Psoas muscle (tissue), 8 donors: ENCODE results near the gene POLR2L. TPM values are rescaled to one million over a fixed set of nuclear protein-coding genes. Genes with fewer than 3 reads are reported as not detected.

Experiments used
- ATAC-seq, 4 donors: fragments of 200-7000 bp; cut with Tn5 transposase; one replicate each; pipeline ENCODE4 v1.9.1; 2020; ENCODE audit warnings: moderate library complexity in 3 of 4, mild to moderate bottlenecking in 2 of 4
- DNase-seq, 2 donors: peaks; one replicate each; pipeline ENCODE4 v3.0.0-alpha.2; 2020
- H3K27ac ChIP-seq: fragments of 200-600 bp; one replicate; pipeline ENCODE4 v1.8.0; 2022
- H3K27me3 ChIP-seq, 3 donors: fragments of 200-600 bp in 1 of 3; one replicate each; pipeline versions ENCODE4 v1.6.1 to v1.8.0; 2013 to 2022; ENCODE audit warnings: low read length in 2 of 3, mild to moderate bottlenecking in 2 of 3, moderate library complexity in 1 of 3; ENCODE audit not compliant: insufficient read depth in 3 of 3
- H3K36me3 ChIP-seq, 2 donors: fragments of 200-600 bp in 1 of 2; one replicate each; pipeline versions ENCODE4 v1.6.1 to v1.8.0; 2013 to 2022; ENCODE audit warnings: low read depth in 1 of 2, mild to moderate bottlenecking in 1 of 2, moderate library complexity in 1 of 2; ENCODE audit not compliant: insufficient read depth in 1 of 2
- H3K4me1 ChIP-seq: fragments of 200-600 bp; one replicate; pipeline ENCODE4 v1.8.0; 2022
- H3K4me3 ChIP-seq: fragments of 200-600 bp; one replicate; pipeline ENCODE4 v1.8.0; 2022; ENCODE audit warnings: mild to moderate bottlenecking
- H3K9me3 ChIP-seq: fragments of 200-600 bp; one replicate; pipeline ENCODE4 v1.8.0; 2022
- WGBS, 3 donors: extraction: QIAGEN DNeasy Blood & Tissue Kit; methylation state at CpG; one replicate each; pipeline versions ENCODE4 v1.1.6 to v1.1.7; 2013; 5-methylcytosine and 5-hydroxymethylcytosine counted together
- intact Hi-C, 2 donors: fragments of 100-400 bp; cut with DNase I; formaldehyde crosslinking; loops; one replicate each; pipeline versions ENCODE4 v1.11.0 to v1.14.2; 2022
- polyA plus RNA-seq, 3 donors: library from polyadenylated mRNA; stranded (reverse); fragments of 200-250 nt; gene quantifications; one replicate each; pipeline ENCODE4 v1.2.3, GENCODE V29; 2013
- total RNA-seq, 4 donors: library from RNA; stranded (reverse); fragmentation: NEBNext Ultra II Directional in 2 of 4; extraction: Animal tissue kit (Norgen Biotek cat#: 25700) in 2 of 4; gene quantifications; one replicate each; pipeline versions ENCODE4 v1.2.1 to v1.2.4, GENCODE V29; 2021 to 2023
- TF ChIP-seq, protein P1 (sequence below): fragments of 200-600 bp; IDR thresholded peaks from one replicate; pipeline ENCODE4 v1.8.0; 2022; ENCODE audit warnings: antibody characterized with exemption
- donor health status: healthy with polysubstance abuse.
- donor health status: DM: no; HTN: no; CAD: no; lungs with moderate emphysema.
- donor health status: Bipolar disorder and iron deficiency.
- donor health status: healthy.
- donor health status: DM: yes; HTN: yes; CAD: no.
- donor health status: DM: no; HTN: no; CAD: no.
- donor health status: DM: no; HTN: no; CAD: no.
- donor health status: DM: yes; HTN: yes; CAD: no.

Gene POLR2L
- total and polyA plus RNA-seq, 7 donors: 113 to 205 (median 176) TPM

DNA sequence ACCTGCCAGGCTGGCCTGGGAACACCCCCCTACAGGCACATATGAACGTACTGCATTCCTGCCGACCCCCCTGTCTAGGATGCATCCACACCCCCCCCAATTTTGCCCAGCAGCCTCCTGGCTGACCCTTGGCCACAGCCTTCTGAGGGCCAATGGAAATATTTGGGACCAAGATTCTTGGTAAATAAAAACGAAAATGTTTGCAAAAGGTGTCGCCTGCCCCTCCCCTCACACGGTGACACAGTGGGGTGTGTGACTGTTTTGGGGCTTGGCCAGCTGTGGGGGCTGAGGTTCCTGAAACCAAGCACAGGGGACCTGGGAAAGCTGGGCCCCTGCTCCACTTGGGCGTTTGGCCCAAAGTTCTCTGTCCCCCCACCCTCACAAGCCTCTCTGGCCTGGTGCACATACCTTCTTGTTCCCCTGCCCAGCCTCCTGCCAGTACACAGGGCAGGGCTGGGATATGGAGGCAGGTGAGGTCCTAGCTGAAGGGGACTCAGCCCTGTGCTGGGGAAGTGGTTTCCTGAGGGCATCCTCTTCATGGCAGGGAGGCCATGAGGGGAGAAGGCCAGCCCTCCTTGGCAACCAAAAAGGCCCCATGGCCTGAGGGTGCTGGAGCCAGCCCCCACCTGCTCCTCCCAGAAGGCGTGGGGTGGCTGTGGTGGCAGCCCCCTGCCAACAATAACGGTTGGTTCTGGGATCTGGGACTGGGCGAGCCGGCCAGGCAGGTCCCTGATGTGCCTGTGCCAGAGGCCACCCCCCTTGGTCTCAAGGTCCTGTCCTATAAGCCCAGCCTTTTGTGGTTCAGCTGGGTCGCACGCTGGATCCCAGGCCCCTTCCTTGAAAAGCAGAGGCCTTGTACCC lies 16.7 kb downstream of the POLR2L start:
- ATAC-seq (no peak), DNase-seq (no peak)
- Histone ChIP-seq H3K9me3 (no peaks in the 10 kb centered on the region), H3K27me3 (peaks cover 0 to 35% (median 10%) of the 10 kb centered on the region in 3 donors), H3K4me1 (peaks cover 53% of the 10 kb centered on the region), H3K27ac (no peak overlapping the region), H3K4me3 (no peak overlapping the region), H3K36me3 (peaks cover 0 to 43% of the 10 kb centered on the region in 2 donors)
- intact Hi-C loops: no loop called here
- WGBS, 3 donors: 77 to 86% (median 81%) methylated on average over 12 of the region's 12 CpGs
- TF ChIP-seq, protein P1, sequence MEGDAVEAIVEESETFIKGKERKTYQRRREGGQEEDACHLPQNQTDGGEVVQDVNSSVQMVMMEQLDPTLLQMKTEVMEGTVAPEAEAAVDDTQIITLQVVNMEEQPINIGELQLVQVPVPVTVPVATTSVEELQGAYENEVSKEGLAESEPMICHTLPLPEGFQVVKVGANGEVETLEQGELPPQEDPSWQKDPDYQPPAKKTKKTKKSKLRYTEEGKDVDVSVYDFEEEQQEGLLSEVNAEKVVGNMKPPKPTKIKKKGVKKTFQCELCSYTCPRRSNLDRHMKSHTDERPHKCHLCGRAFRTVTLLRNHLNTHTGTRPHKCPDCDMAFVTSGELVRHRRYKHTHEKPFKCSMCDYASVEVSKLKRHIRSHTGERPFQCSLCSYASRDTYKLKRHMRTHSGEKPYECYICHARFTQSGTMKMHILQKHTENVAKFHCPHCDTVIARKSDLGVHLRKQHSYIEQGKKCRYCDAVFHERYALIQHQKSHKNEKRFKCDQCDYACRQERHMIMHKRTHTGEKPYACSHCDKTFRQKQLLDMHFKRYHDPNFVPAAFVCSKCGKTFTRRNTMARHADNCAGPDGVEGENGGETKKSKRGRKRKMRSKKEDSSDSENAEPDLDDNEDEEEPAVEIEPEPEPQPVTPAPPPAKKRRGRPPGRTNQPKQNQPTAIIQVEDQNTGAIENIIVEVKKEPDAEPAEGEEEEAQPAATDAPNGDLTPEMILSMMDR: no peak

DNA sequence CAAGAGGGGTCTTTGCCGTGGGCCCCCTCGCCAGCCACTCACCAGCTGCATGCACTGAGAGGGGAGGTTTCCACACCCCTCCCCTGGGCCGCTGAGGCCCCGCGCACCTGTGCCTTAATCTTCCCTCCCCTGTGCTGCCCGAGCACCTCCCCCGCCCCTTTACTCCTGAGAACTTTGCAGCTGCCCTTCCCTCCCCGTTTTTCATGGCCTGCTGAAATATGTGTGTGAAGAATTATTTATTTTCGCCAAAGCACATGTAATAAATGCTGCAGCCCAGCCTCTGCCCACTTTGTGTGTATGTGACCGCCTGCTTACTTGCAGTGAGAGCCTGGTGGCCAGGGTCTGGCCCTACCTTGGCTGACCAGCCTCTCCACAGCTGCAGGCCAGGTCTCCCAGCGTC lies 17.4 kb downstream of the POLR2L start:
- H3K36me3 ChIP-seq: peaks cover 0 to 43% of the 10 kb centered on the region in 2 donors
- 65 to 77% (median 67%) methylated on average over 11 of the region's 11 CpGs for WGBS, 3 donors
- peak overlapping the region; percentile 2 for H3K27ac ChIP-seq
- H3K4me3 ChIP-seq: no peak overlapping the region
- peaks cover 0 to 30% (median 9%) of the 10 kb centered on the region in 3 donors for H3K27me3 ChIP-seq
- ATAC-seq (no peak), DNase-seq (no peak)
- H3K4me1 ChIP-seq: peaks cover 53% of the 10 kb centered on the region
- H3K9me3 ChIP-seq: no peaks in the 10 kb centered on the region
- TF ChIP-seq, protein P1: no peak
- intact Hi-C loops: no loop called here

DNA sequence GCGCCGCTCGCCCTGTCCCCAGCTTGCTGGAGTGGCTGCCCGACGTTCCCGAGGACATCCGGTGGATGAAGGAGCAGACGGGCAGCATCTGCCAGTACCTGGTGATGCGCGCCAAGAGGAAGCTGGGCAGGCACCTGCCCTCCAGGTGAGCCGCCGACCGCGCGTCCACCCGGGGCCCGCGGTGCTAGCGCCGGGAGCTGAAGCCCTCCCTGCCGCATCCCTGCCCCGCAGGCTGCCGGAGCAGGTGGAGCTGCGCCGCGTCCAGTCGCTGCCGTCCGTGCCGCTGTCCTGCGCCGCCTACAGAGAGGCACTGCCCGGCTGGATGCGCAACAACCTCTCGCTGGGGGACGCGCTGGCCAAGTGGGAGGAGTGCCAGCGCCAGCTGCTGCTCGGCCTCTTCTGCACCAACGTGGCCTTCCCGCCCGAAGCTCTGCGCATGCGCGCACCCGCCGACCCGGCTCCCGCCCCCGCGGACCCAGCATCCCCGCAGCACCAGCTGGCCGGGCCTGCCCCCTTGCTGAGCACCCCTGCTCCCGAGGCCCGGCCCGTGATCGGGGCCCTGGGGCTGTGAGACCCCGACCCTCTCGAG lies 17.9 kb downstream of the POLR2L start:
- Histone ChIP-seq H3K4me3 (no peak overlapping the region), H3K9me3 (no peaks in the 10 kb centered on the region), H3K27me3 (peaks cover 0 to 25% (median 7%) of the 10 kb centered on the region in 3 donors), H3K27ac (peak overlapping the region; percentile 55), H3K36me3 (peaks cover 0 to 43% of the 10 kb centered on the region in 2 donors), H3K4me1 (peaks cover 47% of the 10 kb centered on the region)
- WGBS, 3 donors: 53 to 56% (median 54%) methylated on average over 48 to 59 of the region's 59 CpGs
- peak in 2 of 4 donors; percentile 16 to 25 for ATAC-seq
- DNase-seq: peak; percentile 63 to 83
- intact Hi-C loops: no loop called here
- TF ChIP-seq, protein P1: no peak

DNA sequence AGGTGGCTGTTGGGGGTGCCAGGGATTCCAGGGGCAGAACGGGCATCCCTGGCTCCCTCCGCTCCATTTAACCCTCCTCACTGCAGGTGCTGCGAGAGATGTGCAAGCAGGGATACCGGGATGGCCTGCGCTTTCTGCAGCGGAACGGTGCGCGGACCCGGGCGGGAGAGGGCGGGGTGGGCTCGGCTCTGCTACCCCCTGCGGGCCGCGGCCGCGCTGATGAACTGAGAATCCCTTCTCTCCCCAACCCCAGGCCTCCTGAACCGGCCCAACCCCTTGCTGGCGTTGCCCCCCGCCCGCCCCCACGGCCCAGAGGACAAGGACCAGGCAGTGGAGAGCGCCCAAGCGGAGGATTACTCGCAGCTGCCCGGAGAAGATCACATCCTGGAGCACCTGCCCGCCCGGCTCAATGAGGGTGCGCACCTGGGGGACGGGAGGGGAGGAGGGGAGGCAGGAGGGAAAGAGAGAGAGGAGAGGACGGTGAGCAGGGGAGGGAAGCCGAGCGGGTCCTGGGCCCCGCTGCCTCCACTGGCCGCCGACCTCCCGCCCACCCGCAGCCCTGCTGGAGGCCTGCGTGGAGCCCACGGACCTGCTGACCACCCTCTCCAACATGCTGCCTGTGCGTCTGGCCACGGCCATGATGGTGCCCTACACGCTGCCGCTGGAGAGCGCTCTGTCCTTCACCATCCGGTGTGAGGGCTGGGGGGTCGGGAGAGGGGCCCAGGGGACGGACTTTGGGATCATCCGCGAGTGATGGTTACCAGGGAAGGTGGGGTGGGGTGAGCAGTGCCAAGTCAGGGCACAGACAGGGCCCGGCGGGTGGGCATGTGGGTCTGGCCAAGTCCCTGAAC lies 18.7 kb downstream of the POLR2L start:
- WGBS, 3 donors: 83 to 85% (median 84%) methylated on average over 39 to 53 of the region's 53 CpGs
- Histone ChIP-seq H3K36me3 (peaks cover 0 to 43% of the 10 kb centered on the region in 2 donors), H3K27ac (peak overlapping the region; percentile 55), H3K27me3 (peaks cover 0 to 17% (median 7%) of the 10 kb centered on the region in 3 donors), H3K4me1 (peaks cover 44% of the 10 kb centered on the region), H3K4me3 (no peak overlapping the region), H3K9me3 (no peaks in the 10 kb centered on the region)
- DNase-seq (no peak), ATAC-seq (no peak)
- intact Hi-C loops: no loop called here
- TF ChIP-seq, protein P1: no peak
